Upper lobe of right lung (tissue), 1 donor: ENCODE data around the gene CACNG7. TPM values are rescaled to one million over a fixed set of nuclear protein-coding genes. Genes with fewer than 3 reads are reported as not detected.

Experiments used
- ATAC-seq: fragments of 200-7000 bp; cut with Tn5 transposase; one replicate; pipeline ENCODE4 v1.9.1; 2020; ENCODE audit warnings: mild to moderate bottlenecking, moderate library complexity
- DNase-seq: peaks from one replicate; pipeline ENCODE4 v3.0.0-alpha.2; 2020
- H3K27ac ChIP-seq: fragments of 200-600 bp; one replicate; pipeline ENCODE4 v1.8.0; 2022
- H3K27me3 ChIP-seq: fragments of 200-600 bp; one replicate; pipeline ENCODE4 v1.8.0; 2022; ENCODE audit warnings: mild to moderate bottlenecking
- H3K36me3 ChIP-seq: fragments of 200-600 bp; one replicate; pipeline ENCODE4 v1.8.0; 2022
- H3K4me1 ChIP-seq: fragments of 200-600 bp; one replicate; pipeline ENCODE4 v1.8.0; 2022
- H3K4me3 ChIP-seq: fragments of 200-600 bp; one replicate; pipeline ENCODE4 v1.8.0; 2022; ENCODE audit warnings: mild to moderate bottlenecking
- H3K9me3 ChIP-seq: fragments of 200-600 bp; one replicate; pipeline ENCODE4 v1.8.0; 2022
- intact Hi-C: fragments of 100-400 bp; cut with DNase I; formaldehyde crosslinking; loops from one replicate; pipeline ENCODE4 v1.11.0; 2022
- total RNA-seq: library from RNA; stranded (reverse); fragmentation: NEBNext Ultra II Directional; extraction: Animal tissue kit (Norgen Biotek cat#: 25700); gene quantifications from one replicate; pipeline ENCODE4 v1.2.1, GENCODE V29; 2021
- TF ChIP-seq, protein P1 (sequence below): fragments of 200-600 bp; IDR thresholded peaks from one replicate; pipeline ENCODE4 v1.8.0; 2022; ENCODE audit warnings: antibody characterized with exemption
- donor health status: DM: no; HTN: yes; CAD: no; lungs with severe emphysema.

The CACNG7 gene
- total RNA-seq, 1 donor from 2014 or later: not detected

DNA sequence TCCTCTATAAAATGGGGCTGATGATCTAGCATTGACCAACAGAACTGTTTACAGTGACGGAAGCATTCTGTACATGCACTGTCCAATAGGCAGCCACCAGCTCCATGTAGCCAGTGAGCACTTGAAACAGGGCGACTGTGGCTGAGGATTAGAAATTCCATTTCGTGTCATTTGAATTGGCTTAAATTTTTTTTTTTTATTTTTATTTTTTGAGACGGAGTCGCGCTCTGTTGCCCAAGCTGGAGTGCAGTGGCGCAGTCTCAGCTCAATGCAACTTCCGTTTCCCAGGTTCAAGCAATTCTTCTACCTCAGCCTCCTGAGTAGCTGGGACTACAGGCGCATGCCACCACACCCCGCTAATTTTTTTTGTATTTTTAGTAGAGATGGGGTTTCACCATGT is 24.0 kb upstream of the CACNG7 start:
- intact Hi-C loops: no loop called here
- no peaks in the 10 kb centered on the region for H3K36me3 ChIP-seq
- no peak overlapping the region for H3K27ac ChIP-seq
- peaks cover 37% of the 10 kb centered on the region for H3K27me3 ChIP-seq
- no peaks in the 10 kb centered on the region for H3K9me3 ChIP-seq
- no peak overlapping the region for H3K4me3 ChIP-seq
- DNase-seq: no peak
- TF ChIP-seq, protein P1, sequence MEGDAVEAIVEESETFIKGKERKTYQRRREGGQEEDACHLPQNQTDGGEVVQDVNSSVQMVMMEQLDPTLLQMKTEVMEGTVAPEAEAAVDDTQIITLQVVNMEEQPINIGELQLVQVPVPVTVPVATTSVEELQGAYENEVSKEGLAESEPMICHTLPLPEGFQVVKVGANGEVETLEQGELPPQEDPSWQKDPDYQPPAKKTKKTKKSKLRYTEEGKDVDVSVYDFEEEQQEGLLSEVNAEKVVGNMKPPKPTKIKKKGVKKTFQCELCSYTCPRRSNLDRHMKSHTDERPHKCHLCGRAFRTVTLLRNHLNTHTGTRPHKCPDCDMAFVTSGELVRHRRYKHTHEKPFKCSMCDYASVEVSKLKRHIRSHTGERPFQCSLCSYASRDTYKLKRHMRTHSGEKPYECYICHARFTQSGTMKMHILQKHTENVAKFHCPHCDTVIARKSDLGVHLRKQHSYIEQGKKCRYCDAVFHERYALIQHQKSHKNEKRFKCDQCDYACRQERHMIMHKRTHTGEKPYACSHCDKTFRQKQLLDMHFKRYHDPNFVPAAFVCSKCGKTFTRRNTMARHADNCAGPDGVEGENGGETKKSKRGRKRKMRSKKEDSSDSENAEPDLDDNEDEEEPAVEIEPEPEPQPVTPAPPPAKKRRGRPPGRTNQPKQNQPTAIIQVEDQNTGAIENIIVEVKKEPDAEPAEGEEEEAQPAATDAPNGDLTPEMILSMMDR: no peak
- H3K4me1 ChIP-seq: peaks cover 13% of the 10 kb centered on the region
- ATAC-seq: no peak

DNA sequence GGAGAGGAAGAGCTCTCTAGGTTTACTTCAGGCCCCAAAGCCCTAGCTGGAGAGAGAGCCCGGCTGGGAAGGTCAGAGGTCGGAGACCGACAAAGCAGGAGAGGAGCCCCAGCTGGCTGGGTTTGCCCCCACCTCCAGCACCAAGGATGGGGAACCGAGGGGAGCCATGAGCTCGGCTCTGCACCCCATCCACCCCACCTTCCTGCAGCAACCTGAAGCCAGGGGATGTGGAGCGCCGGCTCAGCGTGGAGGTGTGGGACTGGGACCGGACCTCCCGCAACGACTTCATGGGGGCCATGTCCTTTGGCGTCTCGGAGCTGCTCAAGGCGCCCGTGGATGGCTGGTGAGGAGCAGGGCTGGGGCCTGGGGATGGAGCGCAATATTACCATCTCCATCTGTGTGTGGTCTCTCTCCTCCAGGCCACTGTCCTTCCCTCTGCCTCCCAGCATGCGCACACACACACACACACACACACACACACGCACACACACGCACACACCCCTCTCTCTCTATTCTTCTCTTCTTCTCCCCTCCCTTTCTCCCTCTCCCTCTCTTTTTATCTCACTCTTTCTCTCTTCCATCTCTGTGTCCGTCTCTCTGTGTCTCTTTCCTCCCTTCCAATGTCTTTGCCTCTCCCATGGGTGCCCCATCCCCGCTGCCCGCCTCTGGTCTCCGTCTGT is 16.6 kb upstream of the CACNG7 start:
- no peaks in the 10 kb centered on the region for H3K4me1 ChIP-seq
- no peak overlapping the region for H3K27ac ChIP-seq
- H3K27me3 ChIP-seq: peaks cover 36% of the 10 kb centered on the region
- ATAC-seq: no peak
- no peaks in the 10 kb centered on the region for H3K9me3 ChIP-seq
- intact Hi-C loops: no loop called here
- no peak overlapping the region for H3K4me3 ChIP-seq
- no peak for DNase-seq
- H3K36me3 ChIP-seq: no peaks in the 10 kb centered on the region
- TF ChIP-seq, protein P1: no peak

DNA sequence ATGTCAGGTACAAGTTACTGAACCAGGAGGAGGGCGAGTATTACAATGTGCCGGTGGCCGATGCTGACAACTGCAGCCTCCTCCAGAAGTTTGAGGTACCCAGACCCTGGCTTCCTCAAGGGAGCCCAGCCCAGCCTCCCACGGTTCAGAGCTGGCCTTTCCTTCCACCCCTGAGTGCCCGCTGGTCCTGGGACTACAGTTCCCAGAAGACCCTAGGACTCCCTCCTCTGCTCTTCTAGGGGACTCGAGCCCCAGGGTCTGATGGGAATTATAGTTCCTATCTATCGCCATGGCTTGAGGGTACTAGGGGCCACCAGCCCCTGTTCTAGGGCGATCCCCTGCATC is 16.1 kb upstream of the CACNG7 start:
- DNase-seq: no peak
- intact Hi-C loops: no loop called here

DNA sequence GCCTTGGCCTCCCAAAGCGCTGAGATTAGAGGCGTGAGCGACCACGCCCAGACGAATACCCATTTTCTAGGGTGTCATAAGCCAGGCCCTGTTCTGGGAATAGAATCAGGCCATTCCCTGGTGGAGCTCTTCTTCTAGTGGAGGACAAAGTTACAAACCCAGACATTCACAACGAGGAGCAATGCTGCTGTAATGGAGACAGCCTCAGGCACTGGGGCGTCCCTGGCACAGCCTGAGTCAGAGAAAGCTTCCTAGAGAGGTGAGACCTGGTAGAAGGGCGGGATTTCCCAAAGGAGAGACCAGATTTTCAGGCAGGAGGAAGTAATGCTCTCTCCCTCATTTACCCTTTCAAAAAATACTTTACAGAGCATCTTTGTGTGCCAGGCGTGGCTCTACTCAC is 14.4 kb upstream of the CACNG7 start:
- no peaks in the 10 kb centered on the region for H3K9me3 ChIP-seq
- no peak for DNase-seq
- no peaks in the 10 kb centered on the region for H3K4me1 ChIP-seq
- ATAC-seq: no peak
- H3K27ac ChIP-seq: no peak overlapping the region
- TF ChIP-seq, protein P1: no peak
- no peak overlapping the region for H3K4me3 ChIP-seq
- H3K36me3 ChIP-seq: no peaks in the 10 kb centered on the region
- intact Hi-C loops: no loop called here
- H3K27me3 ChIP-seq: peaks cover 55% of the 10 kb centered on the region

More for the DNA sequence above, 16.1 kb upstream of the CACNG7 start:
- H3K4me3 ChIP-seq: no peak overlapping the region
- H3K36me3 ChIP-seq: no peaks in the 10 kb centered on the region
- H3K27ac ChIP-seq: no peak overlapping the region
- H3K9me3 ChIP-seq: no peaks in the 10 kb centered on the region
- TF ChIP-seq, protein P1: no peak
- ATAC-seq: no peak
- H3K4me1 ChIP-seq: no peaks in the 10 kb centered on the region
- peaks cover 41% of the 10 kb centered on the region for H3K27me3 ChIP-seq

DNA sequence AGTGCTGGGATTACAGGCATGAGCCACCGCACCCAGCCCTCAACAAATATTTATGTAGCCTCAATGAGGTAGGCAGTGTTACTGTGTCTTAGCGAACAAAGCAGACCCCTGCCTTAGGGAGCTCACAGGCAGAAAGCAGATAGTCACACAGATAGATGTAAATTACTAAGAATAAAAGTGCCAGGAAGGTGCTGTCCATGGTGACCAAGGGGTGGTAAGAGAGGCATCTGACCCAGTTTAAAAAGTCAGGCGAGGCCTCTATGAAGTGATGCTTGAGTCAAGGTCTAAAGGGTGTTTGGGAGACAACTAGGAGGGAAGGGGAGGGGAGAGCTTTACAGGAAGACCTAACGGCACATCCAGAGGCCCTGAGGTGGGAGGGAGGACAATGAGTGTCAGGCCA is 12.4 kb upstream of the CACNG7 start:
- Histone ChIP-seq H3K27me3 (peaks cover 60% of the 10 kb centered on the region), H3K36me3 (no peaks in the 10 kb centered on the region), H3K27ac (no peak overlapping the region), H3K4me1 (no peaks in the 10 kb centered on the region), H3K9me3 (no peaks in the 10 kb centered on the region), H3K4me3 (no peak overlapping the region)
- ATAC-seq (no peak), DNase-seq (no peak)
- TF ChIP-seq, protein P1: no peak
- intact Hi-C loops: no loop called here

DNA sequence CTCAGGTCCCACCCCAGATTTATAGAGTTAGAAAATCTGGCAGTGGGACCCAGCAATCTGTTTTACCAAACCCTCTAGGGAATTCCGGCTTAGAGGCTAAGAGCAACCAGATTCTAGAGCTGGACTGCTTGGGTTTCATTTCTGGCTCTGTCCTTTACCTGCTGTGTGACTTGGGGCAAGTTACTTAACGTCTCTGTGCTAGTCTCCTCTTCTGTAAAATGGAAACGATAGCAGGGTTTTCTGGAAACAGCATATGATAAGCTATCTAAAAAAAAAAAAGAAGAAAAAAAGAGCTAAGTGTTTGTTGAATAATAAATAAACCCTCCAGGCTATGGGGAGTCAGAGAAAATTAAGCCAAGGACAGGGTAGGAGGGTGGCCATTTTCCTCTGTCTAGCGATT is 11.6 kb upstream of the CACNG7 start:
- no peak overlapping the region for H3K27ac ChIP-seq
- H3K9me3 ChIP-seq: no peaks in the 10 kb centered on the region
- no peak for ATAC-seq
- TF ChIP-seq, protein P1: no peak
- no peaks in the 10 kb centered on the region for H3K36me3 ChIP-seq
- H3K27me3 ChIP-seq: peaks cover 60% of the 10 kb centered on the region
- H3K4me3 ChIP-seq: no peak overlapping the region
- DNase-seq: no peak
- intact Hi-C loops: no loop called here
- H3K4me1 ChIP-seq: no peaks in the 10 kb centered on the region
